Breast epithelium (tissue), 4 donors: ENCODE data around the gene ITIH2. TPM values are rescaled to one million over a fixed set of nuclear protein-coding genes. Genes with fewer than 3 reads are reported as not detected.

Source experiments
- DNase-seq, 2 donors: peaks; one replicate each; pipeline ENCODE4 v3.0.0-alpha.2; 2019; ENCODE audit warnings: low spot score in 2 of 2
- H3K27ac ChIP-seq, 2 donors: fragments of 200-600 bp; sonication (generic) in 1 of 2; one replicate each; pipeline ENCODE4 v1.5.1; 2016 to 2019; ENCODE audit warnings: mild to moderate bottlenecking in 1 of 2
- H3K27me3 ChIP-seq, 2 donors: fragments of 200-600 bp; sonication (generic) in 1 of 2; one replicate each; pipeline versions ENCODE4 v1.5.1 to v1.6.0; 2017 to 2019; ENCODE audit warnings: control low read depth in 1 of 2, mild to moderate bottlenecking in 1 of 2
- H3K36me3 ChIP-seq: fragments of 200-600 bp; one replicate; pipeline ENCODE4 v1.5.1; 2019
- H3K4me1 ChIP-seq, 2 donors: fragments of 200-600 bp; sonication (generic); one replicate each; pipeline ENCODE4 v1.5.1; 2016 to 2019; ENCODE audit warnings: control low read depth in 1 of 2
- H3K4me3 ChIP-seq, 3 donors: fragments of 200-600 bp; sonication (generic); 1 replicate in 2 of 3; 2 replicates in 1 of 3; pipeline ENCODE4 v1.5.1; 2016 to 2019; ENCODE audit warnings: mild to moderate bottlenecking in 3 of 3, moderate library complexity in 2 of 3
- H3K9me3 ChIP-seq, 2 donors: fragments of 200-600 bp; sonication (generic) in 1 of 2; one replicate each; pipeline ENCODE4 v1.5.1; 2016 to 2019; ENCODE audit warnings: control low read depth in 1 of 2
- CTCF ChIP-seq, 3 donors: fragments of 450-650 bp; IDR thresholded peaks; one replicate each; pipeline ENCODE4 v1.5.1; 2016 to 2017; ENCODE audit warnings: antibody characterized with exemption in 3 of 3, mild to moderate bottlenecking in 3 of 3, moderate library complexity in 3 of 3
- POLR2A ChIP-seq: fragments of 450-650 bp; IDR thresholded peaks from one replicate; pipeline ENCODE4 v1.6.1; 2016; ENCODE audit warnings: antibody characterized with exemption, mild to moderate bottlenecking, moderate library complexity
- POLR2AphosphoS5 ChIP-seq, 3 donors: sonication (generic); formaldehyde crosslinking; IDR thresholded peaks; one replicate each; pipeline ENCODE4 v1.6.1; 2017; ENCODE audit warnings: antibody characterized with exemption in 3 of 3
- intact Hi-C: fragments of 100-400 bp; cut with DNase I; formaldehyde crosslinking; loops from one replicate; pipeline ENCODE4 v1.15.1; 2023; ENCODE audit warnings: low total_unique reads
- total RNA-seq, 3 donors: library from RNA; depleted of rRNA; stranded (reverse); fragments of >200 nt; gene quantifications; one replicate each; pipeline ENCODE4 v1.1.0, GENCODE V29; 2016

ITIH2 gene
- total RNA-seq, 3 donors from 2014 or later = 0.73 to 2.0 TPM; not detected in 1

GRCh38 chr10:7697426-7697825, 5.7 kb upstream of the ITIH2 start:
- no peak overlapping the region for H3K4me3 ChIP-seq
- H3K9me3 ChIP-seq = peaks cover 0 to 10% of the 10 kb centered on the region in 2 donors
- intact Hi-C loops = no loop called here
- TF ChIP-seq POLR2AphosphoS5 (IDR thresholded peaks at IDR 0.05) = no peak
- TF ChIP-seq POLR2A = no peak
- no peak for TF ChIP-seq CTCF (IDR thresholded peaks at IDR 0.05)
- no peaks in the 10 kb centered on the region for H3K27me3 ChIP-seq
- H3K4me1 ChIP-seq = no peaks in the 10 kb centered on the region
- DNase-seq = no peak
- no peak overlapping the region for H3K27ac ChIP-seq
- H3K36me3 ChIP-seq = no peaks in the 10 kb centered on the region

DNA sequence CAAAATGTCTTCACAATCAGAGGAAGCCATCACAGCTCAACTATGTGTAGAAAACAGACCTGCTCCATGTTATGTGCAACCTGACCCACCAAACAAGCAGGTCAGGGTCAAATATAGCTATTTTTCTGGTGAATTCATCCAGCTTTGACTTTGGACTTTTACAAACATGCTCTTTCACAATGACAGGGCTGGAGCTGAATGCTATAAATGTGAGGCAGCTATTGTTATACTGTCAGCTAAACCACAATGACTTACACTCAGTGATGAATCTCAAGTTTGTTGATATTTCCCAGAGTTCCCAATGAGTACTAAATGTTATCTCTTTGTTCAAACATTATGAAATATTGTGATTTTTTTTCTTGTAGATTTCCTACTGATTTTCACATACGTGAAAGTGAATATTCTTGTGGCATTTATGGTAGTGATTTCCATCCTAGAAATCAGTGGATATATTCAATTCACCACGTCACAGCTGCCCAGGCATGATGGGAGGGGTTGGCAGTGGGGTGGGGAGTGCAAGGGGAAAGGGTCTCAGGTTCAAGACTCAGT, 2.5 kb upstream of the ITIH2 start:
- intact Hi-C loops = no loop called here
- no peak for DNase-seq
- Histone ChIP-seq H3K36me3 (no peaks in the 10 kb centered on the region), H3K4me3 (no peak overlapping the region), H3K27me3 (no peaks in the 10 kb centered on the region), H3K27ac (no peak overlapping the region), H3K4me1 (no peaks in the 10 kb centered on the region), H3K9me3 (no peaks in the 10 kb centered on the region)
- TF ChIP-seq POLR2A = no peak
- TF ChIP-seq POLR2AphosphoS5 (IDR thresholded peaks at IDR 0.05) = no peak
- no peak for TF ChIP-seq CTCF (IDR thresholded peaks at IDR 0.05)

GRCh38 chr10:7701158-7701742, 1.9 kb upstream of the ITIH2 start:
- DNase-seq = no peak
- no peak overlapping the region for H3K27ac ChIP-seq
- no peaks in the 10 kb centered on the region for H3K4me1 ChIP-seq
- no peaks in the 10 kb centered on the region for H3K9me3 ChIP-seq
- intact Hi-C loops = no loop called here
- no peak overlapping the region for H3K4me3 ChIP-seq
- H3K36me3 ChIP-seq = no peaks in the 10 kb centered on the region
- no peaks in the 10 kb centered on the region for H3K27me3 ChIP-seq
- TF ChIP-seq CTCF (IDR thresholded peaks at IDR 0.05) = no peak
- TF ChIP-seq POLR2AphosphoS5 (IDR thresholded peaks at IDR 0.05) = no peak
- no peak for TF ChIP-seq POLR2A

GRCh38 chr10:7702288-7702812, 766 bp upstream of the ITIH2 start:
- Histone ChIP-seq H3K27ac (no peak overlapping the region), H3K9me3 (no peaks in the 10 kb centered on the region), H3K4me3 (no peak overlapping the region), H3K4me1 (no peaks in the 10 kb centered on the region), H3K27me3 (no peaks in the 10 kb centered on the region), H3K36me3 (no peaks in the 10 kb centered on the region)
- intact Hi-C loops = no loop called here
- TF ChIP-seq CTCF (IDR thresholded peaks at IDR 0.05) (no peak), POLR2A (no peak), POLR2AphosphoS5 (IDR thresholded peaks at IDR 0.05) (no peak)
- DNase-seq = no peak
